Adrenal gland (tissue), 5 donors: ENCODE results near the gene SNCG.
"Not testable (repeated sequence)": the region's sequence is repeated elsewhere in the genome, so short reads cannot be mapped to it uniquely, and the experiment has no call there.

Source experiments
- CTCF ChIP-seq, 6 experiments: fragments of 450-650 bp in 4 of 6; fragments of 200-600 bp in 2 of 6; sonication (generic) in 1 of 6; IDR thresholded peaks; 1 replicate in 5 of 6; 2 replicates in 1 of 6; pipeline versions ENCODE4 v1.5.1 to v1.8.0; 2016 to 2021; ENCODE audit warnings: antibody characterized with exemption in 6 of 6, mild to moderate bottlenecking in 2 of 6, moderate library complexity in 1 of 6
- POLR2A ChIP-seq, 2 donors: fragments of 450-650 bp; IDR thresholded peaks; one replicate each; pipeline ENCODE4 v1.6.1; 2017; ENCODE audit warnings: antibody characterized with exemption in 2 of 2, mild to moderate bottlenecking in 2 of 2, moderate library complexity in 1 of 2
- donor health status: DM: no; HTN: no; CAD: no.

- not testable (repeated sequence) for TF ChIP-seq CTCF, POLR2A (IDR thresholded peaks at IDR 0.05)
Measured at GRCh38 chr10:86984498-86984897, 26.1 kb downstream of the SNCG start.
